ENCODE measurements around the gene CLEC14A.

CLEC14A gene, protein sequence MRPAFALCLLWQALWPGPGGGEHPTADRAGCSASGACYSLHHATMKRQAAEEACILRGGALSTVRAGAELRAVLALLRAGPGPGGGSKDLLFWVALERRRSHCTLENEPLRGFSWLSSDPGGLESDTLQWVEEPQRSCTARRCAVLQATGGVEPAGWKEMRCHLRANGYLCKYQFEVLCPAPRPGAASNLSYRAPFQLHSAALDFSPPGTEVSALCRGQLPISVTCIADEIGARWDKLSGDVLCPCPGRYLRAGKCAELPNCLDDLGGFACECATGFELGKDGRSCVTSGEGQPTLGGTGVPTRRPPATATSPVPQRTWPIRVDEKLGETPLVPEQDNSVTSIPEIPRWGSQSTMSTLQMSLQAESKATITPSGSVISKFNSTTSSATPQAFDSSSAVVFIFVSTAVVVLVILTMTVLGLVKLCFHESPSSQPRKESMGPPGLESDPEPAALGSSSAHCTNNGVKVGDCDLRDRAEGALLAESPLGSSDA

DNA sequence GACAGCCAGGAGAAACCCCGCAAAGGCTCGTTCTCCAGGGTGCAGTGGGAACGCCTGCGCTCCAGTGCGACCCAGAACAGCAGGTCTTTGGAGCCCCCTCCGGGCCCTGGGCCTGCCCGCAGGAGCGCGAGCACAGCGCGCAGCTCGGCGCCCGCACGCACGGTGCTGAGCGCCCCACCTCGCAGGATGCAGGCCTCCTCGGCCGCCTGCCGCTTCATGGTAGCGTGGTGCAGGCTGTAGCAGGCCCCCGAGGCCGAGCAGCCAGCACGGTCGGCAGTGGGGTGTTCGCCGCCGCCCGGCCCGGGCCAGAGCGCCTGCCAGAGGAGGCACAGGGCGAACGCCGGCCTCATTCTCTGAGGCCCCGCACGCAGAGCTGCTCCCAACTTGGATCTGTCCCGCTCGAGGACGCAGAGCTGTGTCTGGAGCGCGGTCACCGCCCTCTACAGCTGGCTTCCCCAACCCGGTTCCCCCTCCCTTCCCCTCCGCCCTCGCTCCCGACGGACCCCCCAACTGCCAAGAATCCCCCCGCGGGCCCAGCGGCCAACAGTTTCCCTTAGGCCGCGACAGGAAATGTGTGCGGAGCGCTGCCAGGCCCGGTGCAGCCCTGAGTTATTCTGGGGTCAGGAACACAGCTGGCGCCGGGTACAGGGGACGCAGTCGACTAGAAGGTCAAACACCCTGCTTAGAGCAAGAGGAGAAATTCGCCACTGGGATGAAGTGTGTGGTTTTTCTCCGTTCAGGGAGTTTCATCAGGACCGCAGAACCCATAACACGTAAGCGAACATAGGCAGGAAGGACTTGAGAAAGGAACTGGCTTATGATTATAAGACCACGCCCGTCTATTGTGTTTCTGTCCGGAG, at the start of gene CLEC14A:
TSS of gene CLEC14A (minus strand) at position 421 of the 860 bp plus-strand sequence. CDS start at position 350, 71 bp downstream.
- DNase-seq (ENCODE audit: low spot score): no peak

DNA sequence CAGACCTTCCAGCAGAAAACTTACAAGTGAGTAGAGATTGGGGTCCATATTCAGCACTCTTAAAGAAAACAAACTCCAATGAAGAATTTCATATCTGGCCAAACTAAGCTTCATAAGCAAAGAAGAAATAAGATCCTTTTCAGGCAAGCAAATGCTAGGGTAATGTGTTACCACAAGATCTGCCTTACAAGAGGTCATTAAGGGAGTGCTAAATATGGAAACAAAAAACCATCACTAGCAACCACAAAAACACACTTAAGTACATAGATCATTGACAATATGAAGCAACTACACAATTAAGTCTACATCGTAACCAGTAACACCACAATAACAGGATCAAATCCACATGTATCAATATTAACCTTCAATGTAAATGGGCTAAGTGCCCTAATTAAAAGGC, 47.1 kb upstream of the CLEC14A start:
- no peak for DNase-seq (ENCODE audit: low spot score)

DNA sequence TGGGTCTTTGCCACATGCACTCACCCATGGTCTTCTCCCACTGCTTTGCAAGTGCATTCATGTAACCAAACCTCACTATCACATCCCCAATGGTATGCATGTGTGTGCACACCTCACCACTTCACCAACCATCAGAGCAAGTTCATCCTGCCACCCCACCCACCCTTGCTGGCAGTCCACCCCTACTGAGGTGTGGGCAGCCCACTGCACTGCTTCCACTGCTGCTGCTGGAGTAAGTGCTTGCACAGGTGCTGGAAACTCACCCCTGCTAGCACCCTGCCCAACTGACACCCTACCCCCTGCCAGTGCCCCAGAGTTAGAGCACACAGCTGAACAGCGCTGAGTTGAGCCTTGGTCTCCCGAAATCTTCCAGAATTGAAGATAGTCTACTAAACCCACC, 46.1 kb upstream of the CLEC14A start:
- DNase-seq (ENCODE audit: low spot score): no peak

DNA sequence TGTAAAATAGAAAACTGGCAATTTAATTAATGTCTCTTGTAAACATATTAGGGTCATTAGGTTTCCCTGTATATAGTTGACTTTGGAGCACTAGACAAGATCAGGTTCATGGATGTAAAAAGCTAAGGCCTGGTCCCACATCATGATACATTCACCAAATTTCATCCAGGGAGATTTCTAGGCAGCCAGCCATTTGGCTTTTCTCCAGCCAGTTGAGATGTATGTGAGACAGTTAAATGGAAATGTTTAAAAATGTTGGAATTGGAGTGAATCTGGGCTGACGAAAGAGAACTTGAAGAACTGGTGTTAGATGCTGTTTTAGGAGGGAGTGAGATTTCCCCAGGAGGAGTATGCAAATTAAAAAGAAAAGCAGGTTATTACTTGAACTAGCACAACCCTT, 41.8 kb upstream of the CLEC14A start:
- no peak for DNase-seq (ENCODE audit: low spot score)

DNA sequence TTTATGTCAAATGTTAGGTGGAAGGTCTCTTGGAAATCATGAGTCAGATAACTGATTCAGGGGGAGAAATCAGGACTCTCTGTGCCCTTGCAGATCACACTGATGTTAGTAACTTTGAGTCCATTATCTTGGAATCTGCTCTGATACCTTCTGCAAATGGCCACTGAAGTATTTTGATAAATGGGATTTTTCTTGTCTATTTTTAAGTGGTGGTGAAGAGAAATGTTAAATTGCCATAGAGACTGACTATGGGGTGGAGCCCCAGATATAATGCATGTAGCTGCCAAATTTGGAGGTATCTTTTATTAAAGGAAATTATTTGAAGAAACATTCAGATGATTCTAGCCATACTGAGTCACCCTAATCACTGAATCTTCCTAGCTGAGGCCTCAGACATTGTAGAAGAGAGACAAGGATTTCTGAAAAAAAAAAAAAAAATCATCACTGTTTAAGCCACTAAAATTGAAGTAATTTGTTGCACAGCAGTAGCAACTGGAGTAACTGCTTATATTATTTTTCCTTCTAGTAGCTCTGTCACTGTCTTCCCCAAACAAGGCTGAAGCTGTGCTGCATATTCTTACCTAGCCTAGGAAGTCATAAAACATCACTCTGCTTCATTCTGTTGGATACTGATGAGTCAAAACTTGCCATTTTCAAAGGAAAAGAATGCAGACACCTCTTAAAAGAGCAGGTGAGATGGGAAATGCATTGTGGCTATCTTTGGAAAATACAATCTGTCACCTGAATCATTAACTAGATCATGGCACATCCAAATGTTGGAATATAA, 36.0 kb upstream of the CLEC14A start:
- no peak for DNase-seq (ENCODE audit: low spot score)

DNA sequence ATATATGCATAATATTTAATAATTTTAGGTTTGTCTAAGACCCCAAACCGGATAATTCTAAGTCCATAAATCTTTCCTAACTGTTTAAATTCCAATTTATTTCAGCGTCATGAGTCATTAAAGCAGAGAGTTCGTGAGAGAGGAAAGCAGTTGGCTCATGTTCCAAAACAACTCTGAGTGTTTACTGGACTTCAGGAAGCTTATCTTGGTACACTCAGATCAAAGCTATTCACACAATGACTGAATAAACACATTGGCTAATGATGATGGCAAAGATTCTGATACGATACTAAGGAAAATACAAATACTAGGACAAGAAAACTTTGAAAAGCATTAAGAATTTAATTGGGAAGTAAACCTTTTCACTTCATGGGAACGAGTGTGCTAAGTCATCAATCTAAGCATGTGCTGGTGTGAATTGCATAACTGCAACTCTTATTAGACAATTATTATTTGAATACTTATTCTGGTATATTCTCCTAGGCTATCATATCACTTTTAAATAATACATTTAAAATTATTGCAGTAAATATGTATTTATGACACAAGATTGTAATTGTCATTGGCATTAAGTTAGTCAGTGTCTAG, 34.8 kb upstream of the CLEC14A start:
- DNase-seq (ENCODE audit: low spot score): no peak

DNA sequence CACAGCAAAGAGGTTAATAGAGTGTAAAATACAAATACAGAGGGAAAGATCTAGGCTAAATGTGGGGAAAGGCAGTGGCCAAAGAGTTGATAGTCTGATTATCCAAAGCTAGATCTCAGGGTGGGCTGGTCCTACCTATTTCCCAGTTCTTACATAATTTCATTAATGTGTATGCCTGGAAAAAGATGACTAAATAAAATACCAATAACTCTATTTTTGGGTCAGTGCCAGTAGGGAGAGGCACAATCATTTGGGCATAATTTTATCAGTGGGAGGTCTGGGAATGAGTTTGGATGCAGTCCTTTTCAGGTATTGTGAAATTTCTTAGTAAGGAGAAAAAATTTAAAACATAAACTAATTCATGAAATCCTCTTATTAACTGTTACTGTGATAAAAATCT, 30.6 kb upstream of the CLEC14A start:
- DNase-seq (ENCODE audit: low spot score): no peak

DNA sequence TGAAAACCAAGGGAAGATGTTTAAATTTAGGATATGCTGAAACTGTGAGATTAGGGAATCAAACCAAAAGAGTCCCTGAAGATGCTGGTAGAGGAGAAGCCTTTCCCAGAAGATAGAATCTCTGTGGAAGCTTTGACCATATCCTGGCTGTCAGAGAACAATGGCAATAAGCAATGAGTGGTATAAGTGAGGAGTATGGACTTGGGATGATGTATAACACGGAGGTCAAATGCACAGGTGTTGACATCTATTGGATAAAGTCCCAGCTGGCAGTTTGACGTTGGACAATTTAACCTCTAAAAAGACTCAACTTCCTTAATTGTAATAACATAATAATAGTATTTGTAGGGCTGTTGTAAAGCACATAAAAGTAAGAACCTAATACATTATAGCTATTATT, 30.1 kb upstream of the CLEC14A start:
- no peak for DNase-seq (ENCODE audit: low spot score)

DNA sequence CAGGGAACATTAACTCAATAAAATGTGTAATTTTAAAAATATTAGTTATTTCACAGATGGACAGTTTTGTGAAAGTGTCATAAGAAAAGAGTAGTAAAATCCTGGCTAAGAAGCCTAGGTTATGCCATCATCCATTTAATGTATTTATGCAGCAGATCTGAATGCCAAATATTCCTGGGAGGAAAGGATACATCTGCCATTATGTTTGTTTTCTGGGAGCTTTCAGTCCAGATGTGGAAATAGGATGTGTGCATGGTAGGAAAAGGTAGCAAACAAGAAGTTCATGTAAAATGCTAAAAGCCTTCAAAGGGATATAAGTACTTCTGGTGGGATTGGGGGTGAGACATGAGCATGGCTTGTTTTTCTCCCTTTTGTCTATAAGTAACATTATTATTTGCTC, 27.0 kb upstream of the CLEC14A start:
- no peak for DNase-seq (ENCODE audit: low spot score)

DNA sequence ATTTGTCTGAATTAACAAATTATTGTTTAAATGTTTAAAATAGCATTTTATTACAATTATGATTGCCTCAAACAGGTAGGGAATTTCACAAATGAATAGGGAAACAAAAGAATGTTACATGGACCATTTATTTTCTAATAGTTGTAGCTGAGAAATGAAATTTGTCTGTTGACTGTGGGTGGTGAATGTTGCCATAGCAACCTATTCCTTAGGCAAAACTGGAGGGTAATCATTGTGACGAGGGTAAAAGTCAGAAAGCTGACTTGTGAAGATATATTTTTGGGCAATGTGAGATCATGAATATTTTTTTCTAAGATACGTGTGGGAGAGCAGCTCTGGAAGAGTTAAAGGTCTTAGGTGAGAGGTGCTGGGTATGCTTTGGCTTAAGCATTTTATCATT, 24.2 kb upstream of the CLEC14A start:
- DNase-seq (ENCODE audit: low spot score): no peak

DNA sequence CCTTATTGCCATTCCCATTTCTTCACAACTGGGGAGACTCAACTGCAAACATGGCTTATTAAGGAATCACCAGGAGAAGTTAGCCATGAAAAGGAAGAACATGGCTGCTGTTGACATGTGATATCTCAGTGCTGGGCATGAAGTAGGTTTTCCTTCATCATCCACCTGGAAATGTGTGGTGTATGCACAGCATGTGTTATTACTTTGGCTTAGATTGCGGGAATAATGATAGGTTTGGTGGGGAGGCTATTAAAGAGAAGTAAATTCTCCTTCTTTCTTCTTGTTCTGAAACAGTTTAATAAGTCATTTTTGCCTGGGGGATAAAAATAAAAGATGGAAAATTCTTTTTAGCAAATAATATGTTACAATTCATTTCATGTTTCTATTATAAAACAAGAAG, 23.7 kb upstream of the CLEC14A start:
- no peak for DNase-seq (ENCODE audit: low spot score)

DNA sequence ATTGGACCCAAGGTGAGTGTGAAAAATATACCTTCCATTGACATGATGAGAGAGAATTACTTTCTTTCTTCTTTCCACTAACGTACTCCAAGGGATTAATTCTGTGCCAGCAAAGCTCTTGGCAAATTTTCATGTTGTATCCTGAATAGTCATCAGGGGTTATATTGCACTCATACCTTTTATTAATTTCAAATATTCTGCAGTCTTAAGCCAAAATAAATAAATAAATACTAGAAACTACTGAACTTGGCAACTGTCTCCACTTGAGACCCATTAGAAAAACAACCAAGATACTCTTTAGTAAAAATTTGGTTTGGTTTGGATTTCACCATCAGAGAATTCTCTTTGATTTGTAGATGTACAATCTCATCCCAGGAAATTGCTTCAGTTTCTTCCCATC, 22.1 kb upstream of the CLEC14A start:
- no peak for DNase-seq (ENCODE audit: low spot score)

DNA sequence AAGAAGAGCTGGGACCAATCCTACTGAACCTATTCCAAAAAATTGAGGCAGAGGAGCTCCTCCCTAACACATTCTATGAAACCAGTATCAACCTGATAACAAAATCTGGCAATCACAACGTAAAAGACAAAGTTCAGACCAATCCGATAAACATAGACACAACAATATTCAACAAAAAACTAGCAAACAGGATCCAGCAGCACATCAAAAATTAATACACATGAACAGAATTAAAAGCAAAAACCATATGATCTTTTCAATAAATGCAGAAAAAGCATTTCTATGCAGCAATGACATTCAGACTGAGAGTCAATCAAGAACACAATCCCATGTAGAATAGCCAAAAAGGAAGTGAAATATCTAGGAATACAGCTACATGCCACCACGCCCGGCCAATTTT, 7.0 kb upstream of the CLEC14A start:
- no peak for DNase-seq (ENCODE audit: low spot score)

DNA sequence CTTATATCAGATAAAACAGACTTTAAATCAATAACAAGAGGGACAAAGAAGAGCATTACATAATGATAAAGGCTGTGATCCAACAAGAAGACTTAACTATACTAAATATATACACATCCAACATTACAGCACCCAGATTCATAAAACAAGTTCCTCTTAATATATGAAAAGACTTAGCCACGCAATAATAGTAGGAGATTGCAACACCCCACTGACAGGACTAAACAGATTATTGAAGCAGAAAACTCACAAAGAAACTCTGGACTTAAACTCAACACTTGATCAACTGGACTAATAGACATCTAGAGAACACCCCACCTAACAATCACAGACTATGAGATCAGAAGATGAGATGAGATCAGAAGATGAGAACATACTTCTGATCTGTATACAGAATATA, 5.7 kb upstream of the CLEC14A start:
- no peak for DNase-seq (ENCODE audit: low spot score)

DNA sequence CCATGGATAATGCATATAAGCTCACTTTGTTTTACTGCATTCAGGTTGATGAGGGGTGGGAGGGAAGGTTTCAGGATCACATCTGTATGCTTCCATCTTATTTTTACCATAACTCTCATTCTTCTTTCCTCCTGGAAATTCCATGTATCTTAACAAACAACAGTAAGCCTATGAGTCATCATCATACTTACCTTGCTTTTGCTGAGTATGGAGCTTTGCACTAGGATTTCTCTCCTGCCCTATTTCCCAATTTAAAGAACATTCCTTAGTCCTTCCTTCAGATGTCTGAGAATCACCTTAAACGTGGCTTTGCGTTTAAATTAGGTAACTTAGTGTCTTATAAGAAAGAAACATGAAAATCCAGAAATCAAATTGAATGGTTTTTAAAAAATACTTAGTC, 1.6 kb upstream of the CLEC14A start:
- DNase-seq (ENCODE audit: low spot score): no peak

DNA sequence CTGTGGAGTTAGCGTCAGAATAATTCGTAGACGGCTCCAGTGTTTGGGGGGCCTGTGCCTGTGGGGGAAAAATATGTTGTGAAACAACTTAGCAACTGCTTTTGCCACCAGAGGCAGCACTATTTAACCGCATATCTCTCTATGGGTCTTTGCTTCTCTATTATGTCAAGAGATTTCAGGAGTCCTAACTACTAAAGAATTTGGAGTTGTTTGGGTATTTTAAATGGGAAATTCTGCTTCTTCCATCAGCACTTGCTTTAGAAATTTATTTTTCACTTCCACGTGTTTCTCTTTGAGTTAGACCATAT, 594 bp upstream of the CLEC14A start:
- DNase-seq (ENCODE audit: low spot score): no peak

DNA sequence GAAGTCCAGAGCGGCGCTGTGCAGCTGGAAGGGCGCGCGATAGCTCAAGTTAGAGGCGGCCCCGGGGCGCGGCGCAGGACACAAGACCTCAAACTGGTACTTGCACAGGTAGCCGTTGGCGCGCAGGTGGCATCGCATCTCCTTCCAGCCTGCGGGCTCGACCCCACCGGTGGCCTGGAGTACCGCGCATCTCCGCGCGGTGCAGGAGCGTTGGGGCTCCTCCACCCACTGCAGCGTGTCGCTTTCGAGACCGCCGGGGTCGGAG, 553 bp downstream of the CLEC14A start:
- no peak for DNase-seq (ENCODE audit: low spot score)

DNA sequence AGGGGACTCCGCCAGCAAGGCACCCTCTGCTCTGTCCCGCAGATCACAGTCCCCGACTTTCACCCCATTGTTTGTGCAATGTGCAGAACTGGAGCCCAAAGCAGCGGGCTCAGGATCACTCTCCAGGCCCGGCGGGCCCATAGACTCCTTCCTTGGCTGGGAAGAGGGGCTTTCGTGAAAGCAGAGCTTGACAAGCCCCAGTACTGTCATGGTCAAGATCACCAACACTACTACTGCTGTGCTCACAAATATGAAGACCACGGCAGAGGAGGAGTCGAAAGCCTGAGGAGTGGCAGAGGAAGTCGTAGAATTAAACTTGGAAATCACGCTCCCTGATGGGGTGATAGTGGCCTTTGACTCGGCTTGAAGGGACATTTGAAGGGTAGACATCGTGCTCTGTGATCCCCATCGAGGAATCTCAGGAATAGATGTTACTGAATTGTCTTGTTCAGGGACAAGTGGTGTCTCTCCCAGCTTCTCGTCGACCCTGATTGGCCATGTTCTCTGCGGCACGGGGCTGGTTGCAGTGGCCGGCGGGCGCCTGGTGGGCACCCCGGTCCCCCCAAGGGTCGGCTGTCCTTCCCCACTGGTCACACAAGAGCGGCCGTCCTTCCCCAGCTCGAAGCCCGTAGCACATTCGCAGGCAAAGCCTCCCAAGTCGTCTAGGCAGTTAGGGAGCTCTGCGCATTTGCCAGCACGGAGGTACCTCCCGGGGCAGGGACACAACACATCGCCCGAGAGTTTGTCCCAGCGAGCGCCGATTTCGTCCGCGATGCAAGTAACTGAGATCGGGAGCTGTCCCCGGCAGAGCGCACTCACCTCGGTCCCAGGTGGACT, 1.1 kb downstream of the CLEC14A start:
- DNase-seq (ENCODE audit: low spot score): no peak

DNA sequence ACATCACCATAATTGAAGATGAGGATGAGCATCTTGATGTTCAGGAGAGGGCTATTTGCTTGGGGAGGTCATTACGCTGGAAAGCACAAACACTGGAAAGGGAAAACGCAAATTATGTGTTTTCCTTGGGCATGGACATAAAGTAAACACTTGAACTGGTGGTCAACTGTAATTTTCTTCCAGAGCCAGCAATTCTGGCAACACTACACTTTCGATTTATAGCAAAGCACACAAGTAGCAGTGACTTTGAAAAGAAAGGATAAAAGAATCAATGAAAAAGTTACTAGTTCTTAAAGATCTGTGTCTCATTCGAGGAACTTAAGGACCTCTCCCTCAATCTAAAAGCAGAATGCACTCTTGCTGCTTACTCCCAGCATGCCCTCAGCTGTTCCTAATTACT, 2.2 kb downstream of the CLEC14A start:
- DNase-seq (ENCODE audit: low spot score): no peak

DNA sequence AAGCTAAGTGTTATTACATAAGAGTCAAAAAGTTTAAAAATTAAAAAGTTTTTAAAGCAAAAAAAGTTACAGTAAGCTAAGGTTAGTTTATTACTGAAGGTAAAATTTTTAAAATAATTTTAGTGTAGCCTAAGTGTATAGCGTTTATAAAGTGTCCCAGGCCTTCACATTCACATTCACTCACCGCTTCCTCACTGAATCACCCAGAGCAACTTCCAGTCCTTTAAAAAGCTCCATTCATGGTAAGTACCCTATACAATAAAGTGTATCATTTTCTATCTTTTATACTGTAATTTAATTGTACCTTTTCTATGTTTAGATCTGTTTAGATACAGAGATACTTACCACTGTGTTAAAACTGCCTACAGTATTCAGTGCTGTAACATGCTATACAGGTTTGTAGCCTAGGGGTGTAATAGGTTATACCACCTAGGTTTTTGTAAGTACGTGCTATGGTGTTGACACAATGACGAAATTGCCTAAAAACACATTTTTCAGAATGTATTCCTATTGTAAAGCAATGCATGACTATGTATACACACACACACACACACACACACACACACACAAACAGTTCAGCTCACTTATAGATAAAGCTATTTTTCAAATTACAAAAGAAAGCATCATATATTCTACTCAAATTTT, 3.7 kb downstream of the CLEC14A start:
- DNase-seq (ENCODE audit: low spot score): no peak

DNA sequence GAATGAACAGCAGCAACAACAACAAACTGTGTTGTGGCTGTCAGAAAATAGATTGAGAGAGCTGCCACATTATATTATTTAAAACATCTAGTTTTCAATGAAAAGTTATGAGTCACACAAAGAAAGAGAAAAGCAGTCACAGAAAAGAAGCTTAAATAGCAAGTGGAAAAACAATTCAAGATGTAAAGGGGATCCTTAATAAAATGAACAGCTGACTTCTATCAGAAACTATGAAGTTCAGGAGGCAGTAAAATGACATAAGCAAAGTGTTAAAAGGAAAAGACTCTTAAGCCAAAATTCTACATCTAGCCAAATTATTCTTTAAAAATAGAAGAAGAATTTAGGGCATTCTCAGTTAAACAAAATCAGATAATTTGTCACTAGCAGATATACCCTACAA, 5.6 kb downstream of the CLEC14A start:
- DNase-seq (ENCODE audit: low spot score): no peak

Data from cerebellar cortex (tissue), 1 donor.